ENCODE data around the gene AP2A1. TPM values are rescaled to one million over a fixed set of nuclear protein-coding genes. Genes with fewer than 3 reads are reported as not detected.

Gene AP2A1
- total and polyA plus RNA-seq, 4 donors = 20.1 to 123 (median 57.5) TPM

DNA sequence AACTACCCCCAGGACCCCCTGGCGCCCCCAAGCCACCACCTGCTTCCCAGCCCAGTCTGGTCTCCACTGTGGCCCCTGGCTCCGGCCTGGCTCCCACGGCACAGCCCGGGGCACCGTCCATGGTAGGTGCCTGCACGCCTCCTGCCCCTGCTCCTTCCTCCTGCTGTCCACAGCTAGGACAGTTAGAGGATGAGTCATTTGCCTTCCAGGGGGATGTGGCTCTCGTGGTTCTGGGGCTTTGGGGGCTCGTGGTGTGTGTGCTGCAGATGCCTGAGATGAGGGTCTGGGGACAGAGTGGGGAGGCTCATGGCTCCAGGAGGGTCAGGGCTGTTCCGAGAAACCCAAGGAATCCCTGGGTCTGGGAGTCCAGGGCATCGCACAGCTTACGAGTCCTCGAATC lies 64.0 kb downstream of the AP2A1 start:
- no peaks in the 10 kb centered on the region for H3K4me1 ChIP-seq (ENCODE audit: control insufficient read depth in 4 of 4, insufficient read depth in 4 of 4, low read length in 3 of 4)
- no peak for DNase-seq (ENCODE audit: low spot score)
- TF ChIP-seq NR2F2 (IDR thresholded peaks at IDR 0.05) = no peak
- TF ChIP-seq JUND (IDR thresholded peaks at IDR 0.05) = no peak
- TF ChIP-seq CTCF (IDR thresholded peaks at IDR 0.05; ENCODE audit: low read depth, low read length, missing input control) = no peak
- no peak for TF ChIP-seq ATF3 (IDR thresholded peaks at IDR 0.05)
- no peak for TF ChIP-seq EGR1 (IDR thresholded peaks at IDR 0.05; ENCODE audit: low read depth in 2 of 2)
- no peak for TF ChIP-seq HNF4A (conservative IDR thresholded peaks at IDR 0.05)
- no peak for TF ChIP-seq SP1 (IDR thresholded peaks at IDR 0.05)
- TF ChIP-seq HNF4G (IDR thresholded peaks at IDR 0.05) = no peak
- no peak for TF ChIP-seq REST (IDR thresholded peaks at IDR 0.05)
- TF ChIP-seq FOXA2 (IDR thresholded peaks at IDR 0.05) = no peak
- TF ChIP-seq GABPA (IDR thresholded peaks at IDR 0.05 in 1 of 2, conservative IDR thresholded peaks at IDR 0.05 in 1 of 2) = no peak
- no peak for TF ChIP-seq RAD21 (IDR thresholded peaks at IDR 0.05)
- TF ChIP-seq TAF1 (conservative IDR thresholded peaks at IDR 0.05) = no peak
- TF ChIP-seq, protein P1, sequence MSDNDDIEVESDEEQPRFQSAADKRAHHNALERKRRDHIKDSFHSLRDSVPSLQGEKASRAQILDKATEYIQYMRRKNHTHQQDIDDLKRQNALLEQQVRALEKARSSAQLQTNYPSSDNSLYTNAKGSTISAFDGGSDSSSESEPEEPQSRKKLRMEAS (IDR thresholded peaks at IDR 0.05) = no peak
- no peak for TF ChIP-seq RXRA (IDR thresholded peaks at IDR 0.05)
- TF ChIP-seq YY1 (IDR thresholded peaks at IDR 0.05) = no peak
- TF ChIP-seq, protein P2, sequence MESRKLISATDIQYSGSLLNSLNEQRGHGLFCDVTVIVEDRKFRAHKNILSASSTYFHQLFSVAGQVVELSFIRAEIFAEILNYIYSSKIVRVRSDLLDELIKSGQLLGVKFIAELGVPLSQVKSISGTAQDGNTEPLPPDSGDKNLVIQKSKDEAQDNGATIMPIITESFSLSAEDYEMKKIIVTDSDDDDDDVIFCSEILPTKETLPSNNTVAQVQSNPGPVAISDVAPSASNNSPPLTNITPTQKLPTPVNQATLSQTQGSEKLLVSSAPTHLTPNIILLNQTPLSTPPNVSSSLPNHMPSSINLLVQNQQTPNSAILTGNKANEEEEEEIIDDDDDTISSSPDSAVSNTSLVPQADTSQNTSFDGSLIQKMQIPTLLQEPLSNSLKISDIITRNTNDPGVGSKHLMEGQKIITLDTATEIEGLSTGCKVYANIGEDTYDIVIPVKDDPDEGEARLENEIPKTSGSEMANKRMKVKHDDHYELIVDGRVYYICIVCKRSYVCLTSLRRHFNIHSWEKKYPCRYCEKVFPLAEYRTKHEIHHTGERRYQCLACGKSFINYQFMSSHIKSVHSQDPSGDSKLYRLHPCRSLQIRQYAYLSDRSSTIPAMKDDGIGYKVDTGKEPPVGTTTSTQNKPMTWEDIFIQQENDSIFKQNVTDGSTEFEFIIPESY (IDR thresholded peaks at IDR 0.05) = no peak
- TF ChIP-seq FOXA1 (IDR thresholded peaks at IDR 0.05) = no peak
- WGBS = 95% methylated on average over 12 of the region's 12 CpGs
- no peaks in the 10 kb centered on the region for H3K27me3 ChIP-seq (ENCODE audit: control insufficient read depth in 4 of 4, insufficient read depth in 4 of 4, low read length in 3 of 4)
- no peak overlapping the region for H3K9ac ChIP-seq (ENCODE audit: low read depth in 1 of 2, low read length in 2 of 2)
- no peak overlapping the region for H3K27ac ChIP-seq (ENCODE audit: low read depth in 1 of 2, low read length in 2 of 2)
- H3K4me3 ChIP-seq (ENCODE audit: low read depth in 1 of 3, low read length in 3 of 3) = no peak overlapping the region
- H3K36me3 ChIP-seq (ENCODE audit: control insufficient read depth in 4 of 4, insufficient read depth in 3 of 4, low read depth in 1 of 4, low read length in 3 of 4) = peaks cover 5 to 48% (median 18%) of the 10 kb centered on the region in 4 donors
- H3K9me3 ChIP-seq (ENCODE audit: control insufficient read depth in 4 of 4, low read length in 3 of 4) = no peaks in the 10 kb centered on the region

Data from liver (tissue), 9 donors.